Nephron (organoid): ENCODE results near the gene MYBBP1A.
"Not testable (repeated sequence)": the region's sequence is repeated elsewhere in the genome, so short reads cannot be mapped to it uniquely, and the experiment has no call there.

Experiments used
- H3K27ac Mint-ChIP-seq, 3 experiments: 2 replicates each; pipeline ENCODE4 v1.8.0; 2020; ENCODE audit warnings: mixed read lengths in 3 of 3, mild to moderate bottlenecking in 2 of 3, moderate library complexity in 1 of 3
- H3K27me3 Mint-ChIP-seq: 2 replicates; pipeline ENCODE4 v1.8.0; 2021; ENCODE audit warnings: low read depth, mild to moderate bottlenecking, moderate library complexity, mixed read lengths
- H3K36me3 Mint-ChIP-seq: 2 replicates; pipeline ENCODE4 v1.8.0; 2020; ENCODE audit warnings: low read depth, mixed read lengths
- H3K4me1 Mint-ChIP-seq: 2 replicates; pipeline ENCODE4 v1.8.0; 2020; ENCODE audit warnings: mixed read lengths
- H3K4me3 Mint-ChIP-seq, 3 experiments: 2 replicates each; pipeline ENCODE4 v1.8.0; 2020; ENCODE audit warnings: mild to moderate bottlenecking in 3 of 3, mixed read lengths in 3 of 3, moderate library complexity in 2 of 3
- H3K9me3 Mint-ChIP-seq: 2 replicates; pipeline ENCODE4 v1.8.0; 2020; ENCODE audit warnings: mixed read lengths
- CTCF ChIP-seq, 3 experiments: fragments of 200-600 bp; sonication (generic); IDR thresholded peaks; one replicate each; pipeline ENCODE4 v1.5.0; 2021; ENCODE audit warnings: antibody characterized with exemption in 3 of 3; ENCODE audit not compliant: unreplicated experiment in 3 of 3

The MYBBP1A gene

GRCh38 chr17:4600563-4600962, 45.4 kb upstream of the MYBBP1A start:
- Mint-ChIP-seq H3K4me1 (peaks cover 70% of the 10 kb centered on the region), H3K27me3 (peaks cover 4% of the 10 kb centered on the region), H3K4me3 (peak overlapping the region in 2 of 3 experiments; percentile 56 to 59)

GRCh38 chr17:4599505-4600281, 44.5 kb upstream of the MYBBP1A start:
- no peak for TF ChIP-seq CTCF (IDR thresholded peaks at IDR 0.05; ENCODE audit: unreplicated experiment in 3 of 3)
- peak overlapping the region; percentile 63 to 69 (median 66) for H3K4me3 Mint-ChIP-seq

More at GRCh38 chr17:4600563-4600962, 45.4 kb upstream of the MYBBP1A start:
- Mint-ChIP-seq H3K27ac (peak overlapping the region; percentile 96 to 98 (median 97)), H3K36me3 (peaks cover 15% of the 10 kb centered on the region), H3K9me3 (no peaks in the 10 kb centered on the region)
- peak in 1 of 3 experiments; percentile 15 for TF ChIP-seq CTCF (IDR thresholded peaks at IDR 0.05; ENCODE audit: unreplicated experiment in 3 of 3)

GRCh38 chr17:4598776-4599504, 43.8 kb upstream of the MYBBP1A start:
- H3K27ac Mint-ChIP-seq, result peak overlapping the region; percentile 96 to 98 (median 97)
- peaks cover 54% of the 10 kb centered on the region for H3K4me1 Mint-ChIP-seq
- H3K27me3 Mint-ChIP-seq, result no peaks in the 10 kb centered on the region
- no peak for TF ChIP-seq CTCF (IDR thresholded peaks at IDR 0.05; ENCODE audit: unreplicated experiment in 3 of 3)
- no peaks in the 10 kb centered on the region for H3K9me3 Mint-ChIP-seq
- H3K36me3 Mint-ChIP-seq, result peaks cover 14% of the 10 kb centered on the region
- peak overlapping the region; percentile 21 to 56 (median 52) for H3K4me3 Mint-ChIP-seq

More at GRCh38 chr17:4599505-4600281, 44.5 kb upstream of the MYBBP1A start:
- no peaks in the 10 kb centered on the region for H3K9me3 Mint-ChIP-seq
- H3K36me3 Mint-ChIP-seq, result peaks cover 18% of the 10 kb centered on the region
- H3K27me3 Mint-ChIP-seq, result peaks cover 4% of the 10 kb centered on the region
- peaks cover 62% of the 10 kb centered on the region for H3K4me1 Mint-ChIP-seq
- peak overlapping the region; percentile 96 to 98 (median 97) for H3K27ac Mint-ChIP-seq

- Mint-ChIP-seq H3K36me3 (peaks cover 18% of the 10 kb centered on the region), H3K27me3 (no peaks in the 10 kb centered on the region)
Observed at GRCh38 chr17:4597975-4598374, 42.8 kb upstream of the MYBBP1A start.

GRCh38 chr17:4596636-4597380, 41.6 kb upstream of the MYBBP1A start:
- TF ChIP-seq CTCF (IDR thresholded peaks at IDR 0.05; ENCODE audit: unreplicated experiment in 3 of 3), result no peak
- Mint-ChIP-seq H3K9me3 (no peaks in the 10 kb centered on the region), H3K4me1 (peaks cover 43% of the 10 kb centered on the region), H3K36me3 (peaks cover 18% of the 10 kb centered on the region), H3K27me3 (no peaks in the 10 kb centered on the region), H3K4me3 (peak overlapping the region in 1 of 3 experiments; percentile 28), H3K27ac (no peak overlapping the region)

More at GRCh38 chr17:4597975-4598374, 42.8 kb upstream of the MYBBP1A start:
- no peak for TF ChIP-seq CTCF (IDR thresholded peaks at IDR 0.05; ENCODE audit: unreplicated experiment in 3 of 3)
- Mint-ChIP-seq H3K9me3 (no peaks in the 10 kb centered on the region), H3K4me3 (no peak overlapping the region), H3K4me1 (peaks cover 51% of the 10 kb centered on the region), H3K27ac (peak overlapping the region; percentile 25 to 78 (median 64))

- H3K36me3 Mint-ChIP-seq, result peaks cover 17% of the 10 kb centered on the region
- peaks cover 39% of the 10 kb centered on the region for H3K4me1 Mint-ChIP-seq
- H3K27me3 Mint-ChIP-seq, H3K9me3 Mint-ChIP-seq, H3K4me3 Mint-ChIP-seq, H3K27ac Mint-ChIP-seq: not testable (repeated sequence)
Observed at GRCh38 chr17:4595685-4596342, 40.6 kb upstream of the MYBBP1A start.
